Urothelium cell line (cell line): ENCODE data around the gene TCF12.
"Not testable (repeated sequence)": the region's sequence is repeated elsewhere in the genome, so short reads cannot be mapped to it uniquely, and the experiment has no call there.

Source experiments
- DNase-seq: peaks from one replicate; pipeline ENCODE4 v3.0.0; 2011; ENCODE audit warnings: low spot score, mixed read lengths
- FAIRE-seq: peaks from 2 replicates; lab custom pipeline; 2011; peaks lifted over from hg19 to GRCh38; lab: Jason Lieb, UNC

The TCF12 gene

GRCh38 chr15:56944485-56944884 lies 26.0 kb downstream of the TCF12 start:
- DNase-seq, result no peak
- FAIRE-seq, result no peak

- FAIRE-seq (no peak), DNase-seq (no peak)
Observed at GRCh38 chr15:56946150-56946549, 27.7 kb downstream of the TCF12 start.

GRCh38 chr15:56948000-56948763 lies 29.7 kb downstream of the TCF12 start:
- no peak for FAIRE-seq
- no peak for DNase-seq

- DNase-seq (no peak), FAIRE-seq (no peak)
Observed at GRCh38 chr15:56948764-56949101, 30.3 kb downstream of the TCF12 start.

- DNase-seq (no peak), FAIRE-seq (no peak)
Observed at GRCh38 chr15:56950979-56951378, 32.5 kb downstream of the TCF12 start.

GRCh38 chr15:56953790-56954189 lies 35.3 kb downstream of the TCF12 start:
- DNase-seq (no peak), FAIRE-seq (no peak)

GRCh38 chr15:56955011-56955410 lies 36.6 kb downstream of the TCF12 start:
- DNase-seq, FAIRE-seq: not testable (repeated sequence)

- DNase-seq (no peak), FAIRE-seq (no peak)
Observed at GRCh38 chr15:56956538-56956937, 38.1 kb downstream of the TCF12 start.

GRCh38 chr15:56957812-56958406 lies 39.5 kb downstream of the TCF12 start:
- FAIRE-seq (no peak), DNase-seq (no peak)

- FAIRE-seq, result no peak
- DNase-seq, result no peak
Observed at GRCh38 chr15:56959318-56959648, 40.8 kb downstream of the TCF12 start.

GRCh38 chr15:56960116-56960515 lies 41.7 kb downstream of the TCF12 start:
- FAIRE-seq (no peak), DNase-seq (no peak)

GRCh38 chr15:56963126-56963525 lies 44.7 kb downstream of the TCF12 start:
- no peak for FAIRE-seq

GRCh38 chr15:56963710-56964109 lies 45.3 kb downstream of the TCF12 start:
- DNase-seq, result no peak
- FAIRE-seq, result no peak

More at GRCh38 chr15:56963126-56963525, 44.7 kb downstream of the TCF12 start:
- DNase-seq, result no peak

- no peak for FAIRE-seq
- DNase-seq, result no peak
Observed at GRCh38 chr15:56964182-56964581, 45.7 kb downstream of the TCF12 start.

GRCh38 chr15:56965231-56966013 lies 47.0 kb downstream of the TCF12 start:
- DNase-seq (no peak), FAIRE-seq (no peak)

GRCh38 chr15:56967336-56967735 lies 48.9 kb downstream of the TCF12 start:
- DNase-seq, result no peak
- FAIRE-seq, result no peak

GRCh38 chr15:56968256-56968655 lies 49.8 kb downstream of the TCF12 start:
- FAIRE-seq, result no peak
- no peak for DNase-seq

GRCh38 chr15:56968821-56969220 lies 50.4 kb downstream of the TCF12 start:
- DNase-seq, result no peak
- FAIRE-seq, result no peak

GRCh38 chr15:56969265-56969895 lies 50.9 kb downstream of the TCF12 start:
- no peak for FAIRE-seq
- DNase-seq, result no peak

GRCh38 chr15:56971571-56971970 lies 53.1 kb downstream of the TCF12 start:
- FAIRE-seq (no peak), DNase-seq (no peak)

- no peak for FAIRE-seq
- DNase-seq, result no peak
Observed at GRCh38 chr15:56972016-56972415, 53.6 kb downstream of the TCF12 start.

GRCh38 chr15:56972426-56972825 lies 54.0 kb downstream of the TCF12 start:
- DNase-seq, result no peak
- no peak for FAIRE-seq
